Activated effector memory CD4-positive, alpha-beta T cell treated with Interleukin-2 at 50 U/mL for 16 hours (primary cell): ENCODE measurements around the gene FNBP1.
A peak's percentile ranks its signal among the peaks of the same experiment; 100 is the strongest.

Experiments
- DNase-seq: peaks from one replicate; pipeline ENCODE4 v3.0.0-alpha.2; 2020

FNBP1 gene

GRCh38 chr9:129871046-129871445 is 171.9 kb downstream of the FNBP1 start:
- DNase-seq: no peak

GRCh38 chr9:129869585-129870501 is 173.1 kb downstream of the FNBP1 start:
- no peak for DNase-seq

GRCh38 chr9:129868872-129869486 is 174.0 kb downstream of the FNBP1 start:
- peak; percentile 91 for DNase-seq

- DNase-seq: no peak
Observed at GRCh38 chr9:129868023-129868871, 174.7 kb downstream of the FNBP1 start.

GRCh38 chr9:129867136-129868022 is 175.6 kb downstream of the FNBP1 start:
- DNase-seq: no peak

GRCh38 chr9:129866394-129867135 is 176.4 kb downstream of the FNBP1 start:
- peak; percentile 40 for DNase-seq

GRCh38 chr9:129865668-129866320 is 177.2 kb downstream of the FNBP1 start:
- DNase-seq: no peak

GRCh38 chr9:129864991-129865647 is 177.9 kb downstream of the FNBP1 start:
- no peak for DNase-seq

GRCh38 chr9:129863059-129863690 is 179.8 kb downstream of the FNBP1 start:
- DNase-seq: peak; percentile 72

- DNase-seq: no peak
Observed at GRCh38 chr9:129861447-129861827, 181.6 kb downstream of the FNBP1 start.

GRCh38 chr9:129860653-129861446 is 182.1 kb downstream of the FNBP1 start:
- DNase-seq: no peak

- no peak for DNase-seq
Observed at GRCh38 chr9:129858167-129858962, 184.6 kb downstream of the FNBP1 start.

GRCh38 chr9:129857207-129857606 is 185.8 kb downstream of the FNBP1 start:
- no peak for DNase-seq

GRCh38 chr9:129854588-129855110 is 188.3 kb downstream of the FNBP1 start:
- no peak for DNase-seq

GRCh38 chr9:129853614-129854013 is 189.4 kb downstream of the FNBP1 start:
- DNase-seq: no peak

GRCh38 chr9:129852579-129852978 is 190.4 kb downstream of the FNBP1 start:
- DNase-seq: no peak

- no peak for DNase-seq
Observed at GRCh38 chr9:129851821-129852220, 191.2 kb downstream of the FNBP1 start.
